Loucy (cell line): ENCODE measurements around the gene NDUFB7.

Experiments
- H2AFZ ChIP-seq: fragments of 200-600 bp; sonication (generic); 2 replicates; pipeline ENCODE4 v1.6.0; 2016; ENCODE audit warnings: antibody characterized with exemption, mild to moderate bottlenecking, low read length, moderate library complexity
- H3F3A ChIP-seq: fragments of 200-600 bp; 2 replicates; pipeline ENCODE4 v1.6.0; 2016; ENCODE audit warnings: antibody characterized with exemption, low read depth, mild to moderate bottlenecking
- H3K27me3 ChIP-seq: fragments of 200-600 bp; sonication (generic); 2 replicates; pipeline ENCODE4 v1.6.1; 2014; ENCODE audit warnings: low read length, mild to moderate bottlenecking; ENCODE audit not compliant: insufficient read depth, poor library complexity, severe bottlenecking
- H3K36me3 ChIP-seq: fragments of 200-600 bp; sonication (generic); 2 replicates; pipeline ENCODE4 v1.6.1; 2016; ENCODE audit warnings: low read length; ENCODE audit not compliant: insufficient read depth
- H3K4me1 ChIP-seq: fragments of 200-600 bp; sonication (generic); 2 replicates; pipeline ENCODE4 v1.5.1; 2014; ENCODE audit warnings: low read length, mild to moderate bottlenecking; ENCODE audit not compliant: insufficient read depth, poor library complexity, severe bottlenecking
- H3K4me2 ChIP-seq: fragments of 200-600 bp; sonication (generic); 2 replicates; pipeline ENCODE4 v1.6.0; 2014; ENCODE audit warnings: antibody characterized with exemption, low read length, low read depth, mild to moderate bottlenecking; ENCODE audit not compliant: poor library complexity, severe bottlenecking
- H3K4me3 ChIP-seq: fragments of 200-600 bp; sonication (generic); 2 replicates; pipeline ENCODE4 v1.5.1; 2014; ENCODE audit warnings: low read length, mild to moderate bottlenecking, mixed read lengths; ENCODE audit not compliant: poor library complexity, severe bottlenecking
- H3K79me2 ChIP-seq: fragments of 200-600 bp; sonication (generic); 2 replicates; pipeline ENCODE4 v1.6.1; 2014; ENCODE audit warnings: low read length; ENCODE audit not compliant: insufficient read depth
- H3K9ac ChIP-seq: fragments of 200-600 bp; sonication (generic); 2 replicates; pipeline ENCODE4 v1.6.0; 2014; ENCODE audit warnings: mild to moderate bottlenecking, low read depth, low read length, moderate library complexity; ENCODE audit not compliant: poor library complexity, severe bottlenecking
- H3K9me2 ChIP-seq: fragments of 200-600 bp; sonication (generic); replicated peaks from 2 replicates; pipeline ENCODE4 v1.6.1; 2016; ENCODE audit warnings: low read depth, low read length, mixed read lengths
- H3K9me3 ChIP-seq: fragments of 200-600 bp; sonication (generic); 2 replicates; pipeline ENCODE4 v1.6.1; 2014; ENCODE audit warnings: mild to moderate bottlenecking, antibody characterized with exemption, low read length, low read depth; ENCODE audit not compliant: insufficient read depth
- H4K20me1 ChIP-seq: fragments of 200-600 bp; sonication (generic); 2 replicates; pipeline ENCODE4 v1.6.0; 2014; ENCODE audit warnings: antibody characterized with exemption, low read length, mild to moderate bottlenecking; ENCODE audit not compliant: insufficient read depth, poor library complexity, severe bottlenecking
- CTCF ChIP-seq: fragments of 200-600 bp; sonication (generic); conservative IDR thresholded peaks from 2 replicates; pipeline ENCODE4 v1.5.1; 2014; ENCODE audit warnings: mild to moderate bottlenecking, antibody characterized with exemption, low read length
- EZH2phosphoT487 ChIP-seq: fragments of 200-600 bp; IDR thresholded peaks from 2 replicates; pipeline ENCODE4 v1.6.1; 2018; ENCODE audit warnings: antibody characterized with exemption, mild to moderate bottlenecking, moderate library complexity, borderline replicate concordance

Gene NDUFB7

GRCh38 chr19:14528419-14529253 is 43.2 kb downstream of the NDUFB7 start:
- no peaks in the 10 kb centered on the region for H3F3A ChIP-seq
- H3K9ac ChIP-seq, result peak overlapping the region; percentile 61
- peaks cover 38% of the 10 kb centered on the region for H3K79me2 ChIP-seq
- H3K9me3 ChIP-seq, result no peaks in the 10 kb centered on the region
- H4K20me1 ChIP-seq, result peaks cover 13% of the 10 kb centered on the region
- peak overlapping the region; percentile 68 for H3K4me2 ChIP-seq
- TF ChIP-seq EZH2phosphoT487, result no peak
- no peak for TF ChIP-seq CTCF
- H3K27me3 ChIP-seq, result no peaks in the 10 kb centered on the region
- H3K4me3 ChIP-seq, result peak overlapping the region; percentile 89
- H3K4me1 ChIP-seq, result peaks cover 12% of the 10 kb centered on the region
- H3K9me2 ChIP-seq, result no peaks in the 10 kb centered on the region
- H3K36me3 ChIP-seq, result no peaks in the 10 kb centered on the region
- H2AFZ ChIP-seq, result peak overlapping the region; percentile 81

GRCh38 chr19:14526423-14526822 is 45.4 kb downstream of the NDUFB7 start:
- H3K36me3 ChIP-seq, result no peaks in the 10 kb centered on the region
- peaks cover 17% of the 10 kb centered on the region for H3K79me2 ChIP-seq
- no peaks in the 10 kb centered on the region for H3F3A ChIP-seq
- H3K9me3 ChIP-seq, result no peaks in the 10 kb centered on the region
- no peak overlapping the region for H2AFZ ChIP-seq
- H3K4me3 ChIP-seq, result no peak overlapping the region
- H3K9ac ChIP-seq, result no peak overlapping the region
- H3K9me2 ChIP-seq, result no peaks in the 10 kb centered on the region
- no peaks in the 10 kb centered on the region for H3K27me3 ChIP-seq
- H3K4me2 ChIP-seq, result no peak overlapping the region
- H4K20me1 ChIP-seq, result peaks cover 11% of the 10 kb centered on the region
- peaks cover 28% of the 10 kb centered on the region for H3K4me1 ChIP-seq
- no peak for TF ChIP-seq EZH2phosphoT487
- no peak for TF ChIP-seq CTCF

- TF ChIP-seq CTCF (no peak), EZH2phosphoT487 (no peak)
- peaks cover 26% of the 10 kb centered on the region for H3K4me1 ChIP-seq
- peaks cover 9% of the 10 kb centered on the region for H4K20me1 ChIP-seq
- no peaks in the 10 kb centered on the region for H3K36me3 ChIP-seq
- no peak overlapping the region for H3K4me2 ChIP-seq
- no peak overlapping the region for H3K9ac ChIP-seq
- no peak overlapping the region for H2AFZ ChIP-seq
- no peaks in the 10 kb centered on the region for H3F3A ChIP-seq
- peaks cover 10% of the 10 kb centered on the region for H3K79me2 ChIP-seq
- H3K4me3 ChIP-seq, result no peak overlapping the region
- H3K9me2 ChIP-seq, result no peaks in the 10 kb centered on the region
- H3K27me3 ChIP-seq, result no peaks in the 10 kb centered on the region
- H3K9me3 ChIP-seq, result no peaks in the 10 kb centered on the region
These were observed 46.1 kb downstream of the NDUFB7 start for GRCh38 chr19:14525729-14526128.
